HepG2 (cell line): ENCODE data around the gene MED12L. TPM values are rescaled to one million over a fixed set of nuclear protein-coding genes. Genes with fewer than 3 reads are reported as not detected.

Experiments
- ATAC-seq: fragments of 200-7000 bp; cut with Tn5 transposase; 3 replicates; pipeline ENCODE4 v1.9.1; 2020; ENCODE audit warnings: mild to moderate bottlenecking, moderate library complexity
- BruUV-seq: library from RNA; stranded (reverse); fragments of 400-500 nt; replicated peaks from 2 replicates; lab custom pipeline; 2021; lab: Mats Ljungman, UMichigan
- CTCF ChIA-PET: fragments of 300-600 bp; formaldehyde crosslinking; extraction: SDS; loops from one replicate; lab custom pipeline; 2021; ENCODE audit warnings: low total read pairs, inconsistent platforms, low intra/inter-chr PET ratio; lab: Yijun Ruan, JAX
- POLR2A ChIA-PET: fragments of 350-600 bp; sonication (Branson Sonifier 250); formaldehyde crosslinking; loops from one replicate; lab custom pipeline; 2020; ENCODE audit warnings: antibody characterized with exemption, inconsistent platforms; lab: Yijun Ruan, JAX
- DNase-seq: peaks from one replicate; pipeline ENCODE4 v3.0.0-alpha.2; 2015; ENCODE audit warnings: low spot score
- FAIRE-seq: peaks from 3 replicates; lab custom pipeline; 2011; peaks lifted over from hg19 to GRCh38; lab: Jason Lieb, UNC
- H2AFZ ChIP-seq: one replicate; pipeline ENCODE4 v1.6.1; 2011; ENCODE audit warnings: low read length, inconsistent platforms
- H3K27ac ChIP-seq: fragments of 300-600 bp; 3 replicates; pipeline ENCODE4 v1.8.0; 2011; ENCODE audit warnings: mixed run types, mild to moderate bottlenecking, mixed read lengths, low read length, inconsistent platforms; ENCODE audit not compliant: insufficient read depth; ENCODE audit errors: extremely low read length
- H3K27me3 ChIP-seq, 2 experiments: fragments of 200-600 bp in 1 of 2; 2 replicates in 1 of 2; 3 replicates in 1 of 2; pipeline versions ENCODE4 v1.6.0 to v1.8.0; 2011; ENCODE audit warnings: low read length in 2 of 2, mild to moderate bottlenecking in 2 of 2, moderate library complexity in 2 of 2, inconsistent platforms in 1 of 2; ENCODE audit not compliant: insufficient read depth in 2 of 2, control insufficient read depth in 1 of 2
- H3K36me3 ChIP-seq, 2 experiments: fragments of 200-600 bp in 1 of 2; replicated peaks in 1 of 2; 2 replicates in 1 of 2; 3 replicates in 1 of 2; pipeline versions ENCODE4 v1.5.1 to v1.8.0; 2011; ENCODE audit warnings: low read length in 2 of 2, inconsistent platforms in 1 of 2; ENCODE audit not compliant: insufficient read depth in 2 of 2, control insufficient read depth in 1 of 2
- H3K4me1 ChIP-seq: 2 replicates; pipeline ENCODE4 v1.5.1; 2012; ENCODE audit warnings: low read length, inconsistent platforms; ENCODE audit not compliant: insufficient read depth
- H3K4me2 ChIP-seq: 2 replicates; pipeline ENCODE4 v1.6.0; 2011; ENCODE audit warnings: low read depth, low read length, inconsistent platforms
- H3K4me3 ChIP-seq, 3 experiments: fragments of 200-600 bp in 1 of 3; sonication (generic), shearing (Covaris generic) in 1 of 3; replicated peaks in 1 of 3; 2 replicates each; pipeline ENCODE4 v1.5.1; 2011 to 2016; ENCODE audit warnings: low read length in 3 of 3, inconsistent platforms in 2 of 3, low read depth in 2 of 3, mild to moderate bottlenecking in 2 of 3, control low read depth in 1 of 3, mixed read lengths in 1 of 3; ENCODE audit not compliant: insufficient read depth in 1 of 3
- H3K79me2 ChIP-seq: one replicate; pipeline ENCODE4 v1.6.1; 2011; ENCODE audit warnings: low read length, inconsistent platforms; ENCODE audit not compliant: insufficient read depth
- H3K9ac ChIP-seq: 2 replicates; pipeline ENCODE4 v1.6.0; 2011; ENCODE audit warnings: mild to moderate bottlenecking, low read depth, low read length, inconsistent platforms; ENCODE audit not compliant: insufficient read depth
- H3K9me3 ChIP-seq: 2 replicates; pipeline ENCODE4 v1.5.1; 2012; ENCODE audit warnings: mild to moderate bottlenecking, low read length
- H4K20me1 ChIP-seq: 2 replicates; pipeline ENCODE4 v1.6.0; 2011; ENCODE audit warnings: inconsistent platforms, mild to moderate bottlenecking, low read length, moderate library complexity; ENCODE audit not compliant: insufficient read depth
- ATF7 ChIP-seq, 2 experiments: fragments of 450-650 bp in 1 of 2; sonication (generic) in 1 of 2; formaldehyde crosslinking in 1 of 2; IDR thresholded peaks; 2 replicates each; pipeline versions ENCODE4 v1.4.0 to v1.6.1; 2016 to 2020; ENCODE audit warnings: antibody characterized with exemption in 1 of 2, mild to moderate bottlenecking in 1 of 2, missing genetic modification reagents in 1 of 2
- ZNF143 ChIP-seq: sonication (generic); formaldehyde crosslinking; IDR thresholded peaks from 2 replicates; pipeline ENCODE4 v1.4.0; 2020; ENCODE audit warnings: missing genetic modification reagents
- ZNF30 ChIP-seq: sonication (generic); formaldehyde crosslinking; IDR thresholded peaks from 2 replicates; pipeline ENCODE4 v1.5.0; 2020; ENCODE audit warnings: mild to moderate bottlenecking, missing genetic modification reagents
- ZNF34 ChIP-seq: sonication (generic); formaldehyde crosslinking; IDR thresholded peaks from 2 replicates; pipeline ENCODE4 v1.4.0; 2020; ENCODE audit warnings: mild to moderate bottlenecking, missing genetic modification reagents, borderline replicate concordance
- ZNF570 ChIP-seq: sonication (generic); formaldehyde crosslinking; IDR thresholded peaks from 2 replicates; pipeline ENCODE4 v1.4.0; 2020; ENCODE audit warnings: mild to moderate bottlenecking, missing genetic modification reagents, borderline replicate concordance
- in situ Hi-C: cut with HindIII; loops from 2 replicates; pipeline ENCODE4 v1.10.0; 2017; ENCODE audit warnings: low pct_unique_long_range_greater_than_20kb; ENCODE audit not compliant: extremely low pct_ligation_motif_present
- intact Hi-C: fragments of 100-400 bp; cut with micrococcal nuclease; formaldehyde crosslinking; loops from one replicate; pipeline ENCODE4 v1.10.0; 2022; ENCODE audit not compliant: unreplicated experiment
- polyA plus RNA-seq, 8 experiments: library from polyadenylated mRNA; depleted of rRNA in 3 of 8; stranded (reverse) in 7 of 8; unstranded in 1 of 8; fragments of >200 nt; fragmentation: Illumina TruSeq in 4 of 8; extraction: Trizol in 4 of 8; gene quantifications; 2 replicates each; pipeline versions ENCODE4 v1.2.1 to v1.2.3, GENCODE V29; 2011 to 2016; ENCODE audit warnings: low read depth in 4 of 8, missing spikeins in 1 of 8, mixed read lengths in 1 of 8; ENCODE audit not compliant: insufficient read depth in 1 of 8
- total RNA-seq, 5 experiments: library from RNA; depleted of rRNA; stranded (reverse); fragments of >200 nt; fragmentation: Illumina TruSeq; extraction: Trizol; gene quantifications; 2 replicates each; pipeline ENCODE4 v1.2.3, GENCODE V29; 2016; ENCODE audit warnings: low read depth in 1 of 5
- TF ChIP-seq, protein P1 (sequence below): sonication (generic); formaldehyde crosslinking; IDR thresholded peaks from 2 replicates; pipeline ENCODE4 v1.9.0; 2021; ENCODE audit warnings: mild to moderate bottlenecking, missing genetic modification reagents

The MED12L gene
- total and polyA plus RNA-seq, 2 of the 13 experiments (the other 11 are each of a cell fraction or from before 2014, with no cell fraction given) = 0.07 to 0.64 TPM

GRCh38 chr3:151318313-151318712, 232.8 kb downstream of the MED12L start:
- in situ Hi-C loops = no loop called here
- Histone ChIP-seq H4K20me1 (no peaks in the 10 kb centered on the region), H2AFZ (no peak overlapping the region), H3K4me3 (no peak overlapping the region), H3K79me2 (no peaks in the 10 kb centered on the region), H3K9ac (no peak overlapping the region), H3K4me1 (no peaks in the 10 kb centered on the region), H3K27ac (no peak overlapping the region), H3K4me2 (no peak overlapping the region), H3K27me3 (no peaks in the 10 kb centered on the region), H3K9me3 (no peaks in the 10 kb centered on the region), H3K36me3 (no peaks in the 10 kb centered on the region)
- DNase-seq (no peak), ATAC-seq (no peak), FAIRE-seq (no peak)
- ChIA-PET POLR2A (no interaction called here), CTCF (no interaction called here)
- BruUV-seq = no TSS peak
- TF ChIP-seq ATF7 (IDR thresholded peaks at IDR 0.05) (no peak), ATF7 (CRISPR knock-in tag; IDR thresholded peaks at IDR 0.05) (no peak), ZNF34 (CRISPR knock-in tag) (no peak), ZNF30 (CRISPR knock-in tag) (no peak), ZNF143 (CRISPR knock-in tag) (no peak), ZNF570 (no peak)
- TF ChIP-seq, protein P1, sequence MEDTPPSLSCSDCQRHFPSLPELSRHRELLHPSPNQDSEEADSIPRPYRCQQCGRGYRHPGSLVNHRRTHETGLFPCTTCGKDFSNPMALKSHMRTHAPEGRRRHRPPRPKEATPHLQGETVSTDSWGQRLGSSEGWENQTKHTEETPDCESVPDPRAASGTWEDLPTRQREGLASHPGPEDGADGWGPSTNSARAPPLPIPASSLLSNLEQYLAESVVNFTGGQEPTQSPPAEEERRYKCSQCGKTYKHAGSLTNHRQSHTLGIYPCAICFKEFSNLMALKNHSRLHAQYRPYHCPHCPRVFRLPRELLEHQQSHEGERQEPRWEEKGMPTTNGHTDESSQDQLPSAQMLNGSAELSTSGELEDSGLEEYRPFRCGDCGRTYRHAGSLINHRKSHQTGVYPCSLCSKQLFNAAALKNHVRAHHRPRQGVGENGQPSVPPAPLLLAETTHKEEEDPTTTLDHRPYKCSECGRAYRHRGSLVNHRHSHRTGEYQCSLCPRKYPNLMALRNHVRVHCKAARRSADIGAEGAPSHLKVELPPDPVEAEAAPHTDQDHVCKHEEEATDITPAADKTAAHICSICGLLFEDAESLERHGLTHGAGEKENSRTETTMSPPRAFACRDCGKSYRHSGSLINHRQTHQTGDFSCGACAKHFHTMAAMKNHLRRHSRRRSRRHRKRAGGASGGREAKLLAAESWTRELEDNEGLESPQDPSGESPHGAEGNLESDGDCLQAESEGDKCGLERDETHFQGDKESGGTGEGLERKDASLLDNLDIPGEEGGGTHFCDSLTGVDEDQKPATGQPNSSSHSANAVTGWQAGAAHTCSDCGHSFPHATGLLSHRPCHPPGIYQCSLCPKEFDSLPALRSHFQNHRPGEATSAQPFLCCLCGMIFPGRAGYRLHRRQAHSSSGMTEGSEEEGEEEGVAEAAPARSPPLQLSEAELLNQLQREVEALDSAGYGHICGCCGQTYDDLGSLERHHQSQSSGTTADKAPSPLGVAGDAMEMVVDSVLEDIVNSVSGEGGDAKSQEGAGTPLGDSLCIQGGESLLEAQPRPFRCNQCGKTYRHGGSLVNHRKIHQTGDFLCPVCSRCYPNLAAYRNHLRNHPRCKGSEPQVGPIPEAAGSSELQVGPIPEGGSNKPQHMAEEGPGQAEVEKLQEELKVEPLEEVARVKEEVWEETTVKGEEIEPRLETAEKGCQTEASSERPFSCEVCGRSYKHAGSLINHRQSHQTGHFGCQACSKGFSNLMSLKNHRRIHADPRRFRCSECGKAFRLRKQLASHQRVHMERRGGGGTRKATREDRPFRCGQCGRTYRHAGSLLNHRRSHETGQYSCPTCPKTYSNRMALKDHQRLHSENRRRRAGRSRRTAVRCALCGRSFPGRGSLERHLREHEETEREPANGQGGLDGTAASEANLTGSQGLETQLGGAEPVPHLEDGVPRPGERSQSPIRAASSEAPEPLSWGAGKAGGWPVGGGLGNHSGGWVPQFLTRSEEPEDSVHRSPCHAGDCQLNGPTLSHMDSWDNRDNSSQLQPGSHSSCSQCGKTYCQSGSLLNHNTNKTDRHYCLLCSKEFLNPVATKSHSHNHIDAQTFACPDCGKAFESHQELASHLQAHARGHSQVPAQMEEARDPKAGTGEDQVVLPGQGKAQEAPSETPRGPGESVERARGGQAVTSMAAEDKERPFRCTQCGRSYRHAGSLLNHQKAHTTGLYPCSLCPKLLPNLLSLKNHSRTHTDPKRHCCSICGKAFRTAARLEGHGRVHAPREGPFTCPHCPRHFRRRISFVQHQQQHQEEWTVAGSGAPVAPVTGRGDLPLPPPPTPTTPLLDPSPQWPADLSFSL = no peak
- intact Hi-C loops = no loop called here
